ENCODE results near the gene KCNK6. TPM values are rescaled to one million over a fixed set of nuclear protein-coding genes. Genes with fewer than 3 reads are reported as not detected.
A peak's percentile ranks its signal among the peaks of the same experiment; 100 is the strongest.

Gene KCNK6
- total and polyA plus RNA-seq, 2 experiments from 2014 or later, result 9.0 to 14.6 TPM

GRCh38 chr19:38289955-38290354 lies 29.7 kb upstream of the KCNK6 start (continued):
- TF ChIP-seq REST (IDR thresholded peaks at IDR 0.05; ENCODE audit: unreplicated experiment) (no peak), CTCF (conservative IDR thresholded peaks at IDR 0.05; ENCODE audit: low read depth in 2 of 2) (no peak), ZNF331 (CRISPR knock-in tag; IDR thresholded peaks at IDR 0.05; ENCODE audit: low read depth) (no peak), ZNF114 (CRISPR knock-in tag; IDR thresholded peaks at IDR 0.05) (no peak), EZH2phosphoT487 (IDR thresholded peaks at IDR 0.05; ENCODE audit: unreplicated experiment) (no peak)

GRCh38 chr19:38290631-38291147 lies 29.0 kb upstream of the KCNK6 start:
- no peaks in the 10 kb centered on the region for H3K4me1 ChIP-seq (ENCODE audit: insufficient read depth)
- peaks cover 20% of the 10 kb centered on the region; the same call in 1 of the 2 replicates for H3F3A ChIP-seq (replicated peaks; ENCODE audit: low read depth)
- H3K27ac Mint-ChIP-seq, result peak overlapping the region; percentile 60; the same call in 1 of the 2 replicates
- H3K36me3 Mint-ChIP-seq (ENCODE audit: low read depth), result peaks cover 62% of the 10 kb centered on the region
- H3K4me3 Mint-ChIP-seq, result no peak overlapping the region
- peaks cover under 1% of the 10 kb centered on the region; the same call in 2 of the 3 replicates for H3K4me1 Mint-ChIP-seq
- peaks cover 14% of the 10 kb centered on the region for H3K27me3 Mint-ChIP-seq (ENCODE audit: insufficient read depth, low read depth, poor library complexity)
- H3K9me3 Mint-ChIP-seq, result 0 out of 3 replicates have a peak, but pooled peaks cover under 1% of the 10 kb centered on the region
- no peak overlapping the region for H3K4me3 ChIP-seq
- no peaks in the 10 kb centered on the region; the same call in 1 of the 2 replicates for H4K20me1 ChIP-seq (replicated peaks; ENCODE audit: insufficient read depth)
- ATAC-seq, result no peak
- no peak for DNase-seq (ENCODE audit: low spot score)
- peaks cover 13% of the 10 kb centered on the region for H3K36me3 ChIP-seq (ENCODE audit: insufficient read depth)
- no peak overlapping the region for H3K4me2 ChIP-seq
- peaks cover 1% of the 10 kb centered on the region; the same call in 1 of the 2 replicates for H3K79me2 ChIP-seq (replicated peaks; ENCODE audit: insufficient read depth)
- H3K27me3 ChIP-seq (ENCODE audit: insufficient read depth), result no peaks in the 10 kb centered on the region
- no peak overlapping the region for H2AFZ ChIP-seq
- H3K9me2 ChIP-seq (ENCODE audit: insufficient read depth), result no peaks in the 10 kb centered on the region
- no peak overlapping the region for H3K27ac ChIP-seq (ENCODE audit: low read depth)
- no peak for TF ChIP-seq ETS1 (IDR thresholded peaks at IDR 0.05)
- TF ChIP-seq EZH2 (IDR thresholded peaks at IDR 0.05; ENCODE audit: low read depth, unreplicated experiment), result no peak
- TF ChIP-seq NANOG (IDR thresholded peaks at IDR 0.05; ENCODE audit: borderline replicate concordance), result no peak
- no peak for TF ChIP-seq CREB1 (CRISPR knock-in tag; IDR thresholded peaks at IDR 0.05; ENCODE audit: low read depth)
- TF ChIP-seq STAT1 (IDR thresholded peaks at IDR 0.05; ENCODE audit: unreplicated experiment), result no peak
- no peak for TF ChIP-seq CTCF (conservative IDR thresholded peaks at IDR 0.05; ENCODE audit: low read depth in 2 of 2)
- TF ChIP-seq ZNF331 (CRISPR knock-in tag; IDR thresholded peaks at IDR 0.05; ENCODE audit: low read depth), result no peak
- no peak for TF ChIP-seq REST (IDR thresholded peaks at IDR 0.05; ENCODE audit: unreplicated experiment)
- TF ChIP-seq ZNF114 (CRISPR knock-in tag; IDR thresholded peaks at IDR 0.05), result no peak
- no peak for TF ChIP-seq EZH2phosphoT487 (IDR thresholded peaks at IDR 0.05; ENCODE audit: unreplicated experiment)

Data from GM23338 (cell line).